A673 (cell line): ENCODE measurements around the gene ACOT11. TPM values are rescaled to one million over a fixed set of nuclear protein-coding genes. Genes with fewer than 3 reads are reported as not detected.

Experiments
- BruUV-seq: library from RNA; stranded (reverse); fragments of 400-500 nt; replicated peaks from 2 replicates; lab custom pipeline; 2021; lab: Mats Ljungman, UMichigan
- CTCF ChIA-PET: fragments of 300-600 bp; sonication (Branson Sonifier 250); formaldehyde crosslinking; loops from one replicate; lab custom pipeline; 2022; ENCODE audit warnings: antibody characterized with exemption; lab: Charles Lee
- POLR2A ChIA-PET: fragments of 300-600 bp; sonication (Branson Sonifier 250); formaldehyde crosslinking; loops from one replicate; lab custom pipeline; 2022; ENCODE audit warnings: antibody characterized with exemption; ENCODE audit not compliant: low non-redundant PET; lab: Charles Lee
- DNase-seq: peaks from one replicate; pipeline ENCODE4 v3.0.0-alpha.2; 2015; ENCODE audit warnings: low spot score
- H3K27ac ChIP-seq: fragments of 200-600 bp; sonication (generic); 2 replicates; pipeline ENCODE4 v1.5.1; 2016; ENCODE audit warnings: mixed run types, low read depth, mild to moderate bottlenecking, mixed read lengths, antibody characterized with exemption, low read length; ENCODE audit not compliant: poor library complexity, severe bottlenecking
- H3K27me3 ChIP-seq: fragments of 200-600 bp; sonication (generic); replicated peaks from 2 replicates; pipeline ENCODE4 v1.6.1; 2017; ENCODE audit warnings: mixed run types, low read depth, mild to moderate bottlenecking, mixed read lengths, antibody characterized with exemption, low read length; ENCODE audit not compliant: insufficient read depth, poor library complexity
- H3K36me3 ChIP-seq: fragments of 200-600 bp; sonication (generic); 2 replicates; pipeline ENCODE4 v1.6.1; 2016; ENCODE audit warnings: mixed run types, mild to moderate bottlenecking, mixed read lengths, antibody characterized with exemption, low read length; ENCODE audit not compliant: insufficient read depth, poor library complexity, severe bottlenecking
- H3K4me1 ChIP-seq: fragments of 200-600 bp; sonication (generic); 2 replicates; pipeline ENCODE4 v1.6.1; 2017; ENCODE audit warnings: mixed run types, mild to moderate bottlenecking, mixed read lengths, antibody characterized with exemption, low read length; ENCODE audit not compliant: insufficient read depth, poor library complexity, severe bottlenecking
- H3K4me3 ChIP-seq: fragments of 200-600 bp; sonication (generic); 2 replicates; pipeline ENCODE4 v1.5.1; 2016; ENCODE audit warnings: low read depth, mixed run types, mild to moderate bottlenecking, mixed read lengths, low read length; ENCODE audit not compliant: poor library complexity, severe bottlenecking
- H3K9me3 ChIP-seq: fragments of 200-600 bp; sonication (generic); 2 replicates; pipeline ENCODE4 v1.6.1; 2016; ENCODE audit warnings: mixed run types, low read depth, mild to moderate bottlenecking, mixed read lengths, antibody characterized with exemption, low read length; ENCODE audit not compliant: poor library complexity, severe bottlenecking
- EZH2 ChIP-seq: fragments of 200-600 bp; sonication (generic); IDR thresholded peaks from 2 replicates; pipeline ENCODE4 v1.6.1; 2017; ENCODE audit warnings: borderline replicate concordance, low read depth, mild to moderate bottlenecking, mixed read lengths, antibody characterized with exemption, low read length; ENCODE audit not compliant: poor library complexity, severe bottlenecking
- intact Hi-C: fragments of 100-400 bp; cut with micrococcal nuclease; formaldehyde crosslinking; loops from one replicate; pipeline ENCODE4 v1.10.0; 2022; ENCODE audit not compliant: unreplicated experiment
- total RNA-seq: library from RNA; stranded (reverse); gene quantifications from 2 replicates; pipeline ENCODE4 v1.2.3, GENCODE V29; 2021
- TF ChIP-seq, protein P1 (sequence below): fragments of 300-800, 200-600 bp; sonication (generic); conservative IDR thresholded peaks from 2 replicates; pipeline ENCODE4 v1.5.1; 2017; ENCODE audit warnings: low read depth, mild to moderate bottlenecking, antibody characterized with exemption, low read length, moderate library complexity, mixed read lengths

The ACOT11 gene
- total RNA-seq, 1 experiment from 2014 or later: 5.6 TPM

- H3K27me3 ChIP-seq: no peaks in the 10 kb centered on the region
- no peak overlapping the region for H3K4me3 ChIP-seq
- H3K27ac ChIP-seq: no peak overlapping the region
- no peaks in the 10 kb centered on the region for H3K9me3 ChIP-seq
- ChIA-PET POLR2A (no interaction called here), CTCF (no interaction called here)
- intact Hi-C loops: no loop called here
- DNase-seq: no peak
- TF ChIP-seq EZH2: no peak
- TF ChIP-seq, protein P1, sequence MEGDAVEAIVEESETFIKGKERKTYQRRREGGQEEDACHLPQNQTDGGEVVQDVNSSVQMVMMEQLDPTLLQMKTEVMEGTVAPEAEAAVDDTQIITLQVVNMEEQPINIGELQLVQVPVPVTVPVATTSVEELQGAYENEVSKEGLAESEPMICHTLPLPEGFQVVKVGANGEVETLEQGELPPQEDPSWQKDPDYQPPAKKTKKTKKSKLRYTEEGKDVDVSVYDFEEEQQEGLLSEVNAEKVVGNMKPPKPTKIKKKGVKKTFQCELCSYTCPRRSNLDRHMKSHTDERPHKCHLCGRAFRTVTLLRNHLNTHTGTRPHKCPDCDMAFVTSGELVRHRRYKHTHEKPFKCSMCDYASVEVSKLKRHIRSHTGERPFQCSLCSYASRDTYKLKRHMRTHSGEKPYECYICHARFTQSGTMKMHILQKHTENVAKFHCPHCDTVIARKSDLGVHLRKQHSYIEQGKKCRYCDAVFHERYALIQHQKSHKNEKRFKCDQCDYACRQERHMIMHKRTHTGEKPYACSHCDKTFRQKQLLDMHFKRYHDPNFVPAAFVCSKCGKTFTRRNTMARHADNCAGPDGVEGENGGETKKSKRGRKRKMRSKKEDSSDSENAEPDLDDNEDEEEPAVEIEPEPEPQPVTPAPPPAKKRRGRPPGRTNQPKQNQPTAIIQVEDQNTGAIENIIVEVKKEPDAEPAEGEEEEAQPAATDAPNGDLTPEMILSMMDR: no peak
- H3K36me3 ChIP-seq: no peaks in the 10 kb centered on the region
- BruUV-seq: no TSS peak
- H3K4me1 ChIP-seq: no peaks in the 10 kb centered on the region
Observed at GRCh38 chr1:54606096-54606989, 58.3 kb downstream of the ACOT11 start.

DNA sequence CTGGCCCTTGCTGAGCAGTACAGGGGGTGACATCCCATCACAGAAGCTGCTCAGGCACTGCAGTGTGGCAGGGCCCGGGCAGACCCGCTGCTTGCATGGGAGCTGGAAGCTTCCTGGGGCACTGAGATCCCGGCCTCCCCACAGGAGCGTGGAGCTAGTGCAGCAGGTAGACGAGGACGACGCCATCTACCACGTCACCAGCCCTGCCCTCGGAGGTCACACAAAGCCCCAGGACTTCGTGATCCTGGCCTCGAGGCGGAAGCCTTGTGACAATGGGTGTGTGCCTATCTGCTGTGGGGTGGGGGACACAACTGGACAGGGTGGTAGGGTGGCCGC lies 58.9 kb downstream of the ACOT11 start:
- Histone ChIP-seq H3K4me3 (no peak overlapping the region), H3K27ac (no peak overlapping the region), H3K36me3 (no peaks in the 10 kb centered on the region), H3K4me1 (no peaks in the 10 kb centered on the region), H3K27me3 (no peaks in the 10 kb centered on the region), H3K9me3 (no peaks in the 10 kb centered on the region)
- ChIA-PET CTCF (no interaction called here), POLR2A (no interaction called here)
- intact Hi-C loops: no loop called here
- BruUV-seq: no TSS peak
- no peak for TF ChIP-seq EZH2
- TF ChIP-seq, protein P1: no peak
- DNase-seq: no peak

DNA sequence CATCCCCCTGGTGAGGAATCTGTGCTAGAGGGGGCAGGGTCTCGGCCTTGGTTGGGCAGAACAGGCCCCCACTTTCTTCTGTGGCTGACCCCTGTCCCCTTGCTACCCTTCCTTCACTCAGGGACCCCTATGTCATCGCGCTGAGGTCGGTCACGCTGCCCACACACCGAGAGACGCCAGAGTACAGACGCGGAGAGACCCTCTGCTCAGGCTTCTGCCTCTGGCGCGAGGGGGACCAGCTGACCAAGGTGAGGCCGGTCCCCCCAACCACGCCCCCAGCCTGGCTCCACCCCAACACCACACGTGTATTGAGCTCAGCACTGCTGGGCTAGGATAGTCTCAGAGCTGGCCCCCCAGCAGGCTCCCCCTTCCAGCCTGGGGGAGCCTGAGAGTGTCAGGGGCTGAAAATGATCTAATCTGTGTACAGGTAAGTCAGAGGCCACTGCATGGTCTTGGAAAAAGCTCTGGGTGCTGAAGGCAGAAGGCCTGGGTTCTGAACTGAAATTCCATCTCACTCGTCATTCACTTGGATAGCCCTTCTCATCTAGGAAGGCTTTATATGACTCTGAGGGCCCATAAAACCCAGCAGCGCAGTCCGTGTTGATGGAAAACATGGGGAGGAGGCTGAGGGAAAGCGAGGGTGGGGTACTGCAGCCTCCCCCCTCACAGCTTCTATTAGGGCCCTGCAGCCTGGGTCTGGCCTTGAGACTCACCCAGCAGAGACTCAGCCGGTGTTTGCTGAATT lies 60.0 kb downstream of the ACOT11 start:
- Histone ChIP-seq H3K27ac (no peak overlapping the region), H3K36me3 (no peaks in the 10 kb centered on the region), H3K27me3 (no peaks in the 10 kb centered on the region), H3K9me3 (no peaks in the 10 kb centered on the region), H3K4me3 (no peak overlapping the region), H3K4me1 (no peaks in the 10 kb centered on the region)
- BruUV-seq: no TSS peak
- intact Hi-C loops: no loop called here
- DNase-seq: no peak
- CTCF ChIA-PET: no interaction called here
- TF ChIP-seq, protein P1: no peak
- no peak for TF ChIP-seq EZH2
- POLR2A ChIA-PET: no interaction called here
